SK-N-SH treated with all-trans-retinoic acid at 6 μM for 48 hours (cell line): ENCODE data around the gene CNOT10.
"Not testable (repeated sequence)": the region's sequence is repeated elsewhere in the genome, so short reads cannot be mapped to it uniquely, and the experiment has no call there.

ENCODE experiments used
- ATAC-seq: fragments of 200-7000 bp; cut with Tn5 transposase; 3 replicates; pipeline ENCODE4 v1.9.1; 2020; ENCODE audit warnings: mild to moderate bottlenecking, moderate library complexity
- ARNTL ChIP-seq: fragments of 450-650 bp; formaldehyde crosslinking; IDR thresholded peaks from 2 replicates; pipeline ENCODE4 v1.5.0; 2020; ENCODE audit warnings: low read depth, mild to moderate bottlenecking, moderate library complexity, borderline replicate concordance
- BACH2 ChIP-seq: fragments of 250-450 bp; sonication (Bioruptor Pico); IDR thresholded peaks from 2 replicates; pipeline ENCODE4 v1.9.0; 2021; ENCODE audit warnings: mild to moderate bottlenecking, borderline replicate concordance
- CSDC2 ChIP-seq: fragments of 250-450 bp; sonication (Bioruptor Pico); IDR thresholded peaks from 2 replicates; pipeline ENCODE4 v1.5.0; 2020; ENCODE audit warnings: mild to moderate bottlenecking, moderate library complexity
- ESRRG ChIP-seq: fragments of 250-450 bp; sonication (Bioruptor Pico); IDR thresholded peaks from 2 replicates; pipeline ENCODE4 v1.6.1; 2021; ENCODE audit warnings: mild to moderate bottlenecking
- GLIS3 ChIP-seq: fragments of 250-450 bp; sonication (Bioruptor Pico); IDR thresholded peaks from 2 replicates; pipeline ENCODE4 v1.5.0; 2020; ENCODE audit warnings: mild to moderate bottlenecking, moderate library complexity
- ISL1 ChIP-seq: fragments of 250-450 bp; sonication (Bioruptor Pico); IDR thresholded peaks from 2 replicates; pipeline ENCODE4 v2.1.2; 2022; ENCODE audit warnings: mild to moderate bottlenecking, moderate library complexity
- OSR1 ChIP-seq: fragments of 250-450 bp; sonication (Bioruptor Pico); IDR thresholded peaks from 2 replicates; pipeline ENCODE4 v1.8.0; 2022; ENCODE audit warnings: moderate library complexity, mild to moderate bottlenecking, inconsistent platforms
- PPARA ChIP-seq: fragments of 250-450 bp; sonication (Bioruptor Pico); IDR thresholded peaks from 2 replicates; pipeline ENCODE4 v1.5.0; 2020; ENCODE audit warnings: mild to moderate bottlenecking, borderline replicate concordance
- RARB ChIP-seq: fragments of 250-450 bp; sonication (Bioruptor Pico); IDR thresholded peaks from 2 replicates; pipeline ENCODE4 v1.8.0; 2021; ENCODE audit warnings: mild to moderate bottlenecking, moderate library complexity
- SNAI2 ChIP-seq: fragments of 250-450 bp; sonication (Bioruptor Pico); IDR thresholded peaks from 2 replicates; pipeline ENCODE4 v1.5.0; 2020; ENCODE audit warnings: mild to moderate bottlenecking, moderate library complexity
- TCF4 ChIP-seq: fragments of 250-450 bp; sonication (Bioruptor Pico); IDR thresholded peaks from 2 replicates; pipeline ENCODE4 v1.8.0; 2021; ENCODE audit warnings: mild to moderate bottlenecking, moderate library complexity, borderline replicate concordance
- TOX ChIP-seq: fragments of 250-450 bp; sonication (Bioruptor Pico); IDR thresholded peaks from 2 replicates; pipeline ENCODE4 v1.8.0; 2021; ENCODE audit warnings: mild to moderate bottlenecking, moderate library complexity, borderline replicate concordance
- TSHZ2 ChIP-seq: fragments of 250-450 bp; sonication (Bioruptor Pico); IDR thresholded peaks from 2 replicates; pipeline ENCODE4 v1.5.0; 2020; ENCODE audit warnings: mild to moderate bottlenecking, moderate library complexity
- ZC3H10 ChIP-seq: fragments of 250-450 bp; sonication (Bioruptor Pico); IDR thresholded peaks from 2 replicates; pipeline ENCODE4 v1.5.1; 2021; ENCODE audit warnings: mild to moderate bottlenecking, moderate library complexity
- ZFP3 ChIP-seq: fragments of 250-450 bp; sonication (Bioruptor Pico); IDR thresholded peaks from 2 replicates; pipeline ENCODE4 v1.5.0; 2020; ENCODE audit warnings: mild to moderate bottlenecking, moderate library complexity
- ZFP30 ChIP-seq: fragments of 450-650 bp; formaldehyde crosslinking; IDR thresholded peaks from 2 replicates; pipeline ENCODE4 v1.5.0; 2022; ENCODE audit warnings: mild to moderate bottlenecking, moderate library complexity
- ZNF565 ChIP-seq: fragments of 450-650 bp; formaldehyde crosslinking; conservative IDR thresholded peaks from 2 replicates; pipeline ENCODE4 v1.5.0; 2020; ENCODE audit warnings: low read depth, mild to moderate bottlenecking, moderate library complexity
- ZNF70 ChIP-seq: fragments of 450-650 bp; formaldehyde crosslinking; IDR thresholded peaks from 2 replicates; pipeline ENCODE4 v1.5.0; 2020; ENCODE audit warnings: mild to moderate bottlenecking, moderate library complexity
- ZNF8 ChIP-seq: fragments of 450-650 bp; formaldehyde crosslinking; IDR thresholded peaks from 2 replicates; pipeline ENCODE4 v1.5.0; 2020; ENCODE audit warnings: mild to moderate bottlenecking, moderate library complexity
- TF ChIP-seq, protein P1 (sequence below): fragments of 250-450 bp; sonication (Bioruptor Pico); IDR thresholded peaks from 2 replicates; pipeline ENCODE4 v1.8.0; 2021; ENCODE audit warnings: low read depth, mild to moderate bottlenecking, moderate library complexity, borderline replicate concordance

The CNOT10 gene

GRCh38 chr3:32782407-32782806, 97.4 kb downstream of the CNOT10 start (continued):
- TF ChIP-seq TSHZ2 (CRISPR knock-in tag), result no peak
- TF ChIP-seq TOX (CRISPR knock-in tag), result no peak
- no peak for TF ChIP-seq SNAI2 (CRISPR knock-in tag)
- no peak for TF ChIP-seq TCF4
- no peak for TF ChIP-seq PPARA (CRISPR knock-in tag)
- TF ChIP-seq OSR1 (CRISPR knock-in tag), result no peak
- no peak for TF ChIP-seq BACH2
- no peak for TF ChIP-seq ZFP30 (CRISPR knock-in tag)
- no peak for TF ChIP-seq ZC3H10 (CRISPR knock-in tag)

DNA sequence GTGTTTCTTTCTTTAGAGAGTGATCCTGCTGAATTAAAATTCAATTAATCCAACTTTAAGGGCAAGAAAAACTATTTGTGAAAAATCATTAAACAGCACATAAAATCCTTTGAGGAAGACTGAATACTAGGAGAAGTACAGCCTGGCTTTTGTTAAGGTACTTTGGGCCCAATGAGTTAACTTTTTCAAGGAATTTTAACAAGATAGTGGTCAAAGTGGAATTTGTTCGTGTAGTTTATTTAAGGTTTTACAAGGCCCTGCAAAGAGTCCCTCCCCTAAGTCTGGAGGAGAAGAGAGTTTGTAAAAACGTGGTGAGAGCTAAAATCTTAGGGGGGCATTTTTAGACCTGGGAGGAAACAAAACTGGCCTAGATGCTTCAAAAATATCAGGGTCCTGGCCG, 106.8 kb downstream of the CNOT10 start:
- ATAC-seq, result no peak
- TF ChIP-seq CSDC2 (no peak), ZFP3 (no peak), OSR1 (CRISPR knock-in tag) (no peak), RARB (CRISPR knock-in tag) (no peak), ZNF565 (CRISPR knock-in tag) (no peak), ARNTL (CRISPR knock-in tag) (no peak), BACH2 (no peak)

GRCh38 chr3:32794487-32795308, 109.7 kb downstream of the CNOT10 start:
- no peak for ATAC-seq
- TF ChIP-seq ZFP30 (CRISPR knock-in tag) (no peak), ZFP3 (peak; percentile 87; the same call in 1 of the 2 replicates)
- TF ChIP-seq, all 23 proteins: peak for 1

DNA sequence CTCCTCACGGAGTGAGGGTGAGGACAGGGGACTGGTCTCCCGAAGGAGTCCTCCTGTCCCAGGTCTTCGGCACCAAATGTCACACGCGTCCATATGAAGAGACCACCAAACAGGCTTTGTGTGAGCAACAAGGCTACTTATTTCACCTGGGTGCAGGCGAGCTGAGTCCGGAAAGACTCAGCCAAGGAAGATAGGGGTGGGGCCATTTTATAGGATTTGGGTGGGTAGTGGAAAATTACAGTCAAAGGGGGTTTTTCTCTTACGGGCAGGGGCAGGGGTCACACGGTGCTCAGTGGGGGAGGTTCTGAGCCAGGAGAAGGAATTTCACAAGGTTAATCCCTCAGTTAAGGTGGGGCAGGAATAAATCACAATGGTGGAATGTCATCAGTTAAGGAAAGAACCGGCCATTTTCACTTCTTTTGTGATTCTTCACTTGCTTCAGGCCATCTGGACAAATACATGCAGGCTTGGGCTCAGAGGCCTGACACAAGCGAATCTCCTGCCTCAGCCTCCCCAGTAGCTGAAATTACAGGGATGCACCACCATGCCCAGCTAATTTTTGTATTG, 111.5 kb downstream of the CNOT10 start:
- not testable (repeated sequence) for ATAC-seq

GRCh38 chr3:32797776-32798175, 112.8 kb downstream of the CNOT10 start:
- TF ChIP-seq ARNTL (CRISPR knock-in tag) (no peak), ZNF8 (CRISPR knock-in tag) (no peak), TOX (CRISPR knock-in tag) (no peak), ZNF565 (CRISPR knock-in tag) (no peak), SNAI2 (CRISPR knock-in tag) (no peak), ZC3H10 (CRISPR knock-in tag) (no peak), GLIS3 (no peak), ISL1 (CRISPR knock-in tag) (no peak), ZNF70 (no peak), ESRRG (CRISPR knock-in tag) (no peak), PPARA (CRISPR knock-in tag) (no peak), RARB (CRISPR knock-in tag) (no peak), ZFP3 (no peak), OSR1 (CRISPR knock-in tag) (no peak)
- TF ChIP-seq, protein P1, sequence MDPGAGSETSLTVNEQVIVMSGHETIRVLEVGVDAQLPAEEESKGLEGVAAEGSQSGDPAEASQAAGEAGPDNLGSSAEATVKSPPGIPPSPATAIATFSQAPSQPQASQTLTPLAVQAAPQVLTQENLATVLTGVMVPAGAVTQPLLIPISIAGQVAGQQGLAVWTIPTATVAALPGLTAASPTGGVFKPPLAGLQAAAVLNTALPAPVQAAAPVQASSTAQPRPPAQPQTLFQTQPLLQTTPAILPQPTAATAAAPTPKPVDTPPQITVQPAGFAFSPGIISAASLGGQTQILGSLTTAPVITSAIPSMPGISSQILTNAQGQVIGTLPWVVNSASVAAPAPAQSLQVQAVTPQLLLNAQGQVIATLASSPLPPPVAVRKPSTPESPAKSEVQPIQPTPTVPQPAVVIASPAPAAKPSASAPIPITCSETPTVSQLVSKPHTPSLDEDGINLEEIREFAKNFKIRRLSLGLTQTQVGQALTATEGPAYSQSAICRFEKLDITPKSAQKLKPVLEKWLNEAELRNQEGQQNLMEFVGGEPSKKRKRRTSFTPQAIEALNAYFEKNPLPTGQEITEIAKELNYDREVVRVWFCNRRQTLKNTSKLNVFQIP (CRISPR knock-in tag), result no peak
- ATAC-seq, result no peak

- not testable (repeated sequence) for ATAC-seq
These were observed 116.5 kb downstream of the CNOT10 start for GRCh38 chr3:32801440-32801839.
